ENCODE measurements around the gene STRBP.

STRBP gene

DNA sequence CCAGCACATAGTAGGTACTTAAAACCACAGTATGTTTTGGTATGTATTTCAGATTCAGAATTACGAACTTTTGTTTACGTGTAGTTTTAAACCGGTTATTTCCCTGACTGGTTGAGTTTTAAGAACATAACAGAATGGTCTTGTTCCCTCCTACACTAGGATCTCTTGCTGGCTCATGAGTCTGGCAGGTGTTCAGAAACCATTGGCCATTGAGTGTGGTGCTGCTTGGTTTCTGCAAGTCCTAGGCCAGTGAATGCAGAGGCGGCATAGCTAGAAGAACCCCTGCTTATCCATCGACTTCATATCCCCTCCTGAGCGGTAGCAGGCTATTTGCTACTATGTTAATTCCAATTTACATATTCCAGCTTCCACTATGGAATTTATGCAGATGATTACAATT is 169.3 kb downstream of the STRBP start:
- TF ChIP-seq, protein P1, sequence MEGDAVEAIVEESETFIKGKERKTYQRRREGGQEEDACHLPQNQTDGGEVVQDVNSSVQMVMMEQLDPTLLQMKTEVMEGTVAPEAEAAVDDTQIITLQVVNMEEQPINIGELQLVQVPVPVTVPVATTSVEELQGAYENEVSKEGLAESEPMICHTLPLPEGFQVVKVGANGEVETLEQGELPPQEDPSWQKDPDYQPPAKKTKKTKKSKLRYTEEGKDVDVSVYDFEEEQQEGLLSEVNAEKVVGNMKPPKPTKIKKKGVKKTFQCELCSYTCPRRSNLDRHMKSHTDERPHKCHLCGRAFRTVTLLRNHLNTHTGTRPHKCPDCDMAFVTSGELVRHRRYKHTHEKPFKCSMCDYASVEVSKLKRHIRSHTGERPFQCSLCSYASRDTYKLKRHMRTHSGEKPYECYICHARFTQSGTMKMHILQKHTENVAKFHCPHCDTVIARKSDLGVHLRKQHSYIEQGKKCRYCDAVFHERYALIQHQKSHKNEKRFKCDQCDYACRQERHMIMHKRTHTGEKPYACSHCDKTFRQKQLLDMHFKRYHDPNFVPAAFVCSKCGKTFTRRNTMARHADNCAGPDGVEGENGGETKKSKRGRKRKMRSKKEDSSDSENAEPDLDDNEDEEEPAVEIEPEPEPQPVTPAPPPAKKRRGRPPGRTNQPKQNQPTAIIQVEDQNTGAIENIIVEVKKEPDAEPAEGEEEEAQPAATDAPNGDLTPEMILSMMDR (conservative IDR thresholded peaks at IDR 0.05): no peak
- no peak overlapping the region; the same call in 1 of the 2 replicates for H3K27ac ChIP-seq

- TF ChIP-seq, protein P1 (conservative IDR thresholded peaks at IDR 0.05): no peak
- H3K27ac ChIP-seq: no peak overlapping the region
These were observed 170.3 kb downstream of the STRBP start for GRCh38 chr9:123098096-123098459.

DNA sequence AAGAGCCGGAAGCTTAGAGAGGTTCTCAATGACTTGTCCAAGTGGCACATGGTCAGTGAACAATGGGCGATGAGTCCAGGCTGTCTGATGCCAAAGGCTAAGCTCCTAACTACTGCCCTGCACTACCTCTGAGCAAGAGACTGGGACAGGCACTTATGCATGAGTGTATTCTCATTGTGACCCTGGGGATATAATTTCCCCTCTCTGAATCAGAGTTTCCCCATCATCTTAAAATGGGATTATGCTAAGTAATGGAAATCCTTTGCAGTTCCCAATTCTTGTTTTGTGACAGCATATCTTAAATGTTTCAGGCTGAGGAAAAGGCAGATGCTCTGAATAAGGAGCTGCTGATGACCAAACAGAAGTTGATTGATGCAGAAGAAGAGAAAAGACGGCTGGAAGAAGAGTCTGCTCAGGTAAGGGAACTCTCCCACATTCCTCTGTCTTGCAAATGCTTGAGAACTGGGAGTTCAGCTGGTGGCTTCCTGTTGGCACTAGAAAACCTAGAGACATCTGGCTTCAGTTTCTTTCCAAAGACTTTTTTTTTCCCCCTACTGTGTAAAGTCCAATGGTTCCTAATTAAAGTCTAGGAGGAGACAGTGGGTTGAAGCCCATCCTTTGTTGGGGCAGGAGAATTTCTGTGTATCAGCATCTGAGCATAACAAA is 170.8 kb downstream of the STRBP start:
- TF ChIP-seq, protein P1 (conservative IDR thresholded peaks at IDR 0.05): no peak

GRCh38 chr9:123096987-123097386 is 171.4 kb downstream of the STRBP start:
- no peak overlapping the region for H3K27ac ChIP-seq
- TF ChIP-seq, protein P1 (conservative IDR thresholded peaks at IDR 0.05): no peak

More for the DNA sequence above, 170.8 kb downstream of the STRBP start:
- no peak overlapping the region for H3K27ac ChIP-seq

- no peak overlapping the region for H3K27ac ChIP-seq
- TF ChIP-seq, protein P1 (conservative IDR thresholded peaks at IDR 0.05): no peak
These were observed 175.2 kb downstream of the STRBP start for GRCh38 chr9:123093141-123093540.

DNA sequence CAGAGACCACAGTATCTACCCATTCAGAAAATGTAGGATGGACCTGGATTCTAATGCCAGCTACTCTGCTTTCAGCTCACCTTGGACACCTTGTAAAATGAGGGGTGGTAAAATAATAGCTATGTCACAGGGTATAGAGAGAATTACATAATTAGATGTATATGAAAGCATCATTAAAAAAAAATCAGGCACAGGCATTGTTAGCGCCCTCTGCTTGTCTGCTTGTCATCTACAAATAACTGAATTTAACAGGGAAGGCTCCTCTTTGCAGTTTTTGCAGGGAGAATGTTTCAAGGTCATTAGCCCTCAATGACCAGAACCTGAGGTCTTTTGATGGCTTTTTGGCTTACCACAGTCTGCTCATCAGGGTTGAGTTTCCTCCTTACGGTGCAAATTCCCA is 176.9 kb downstream of the STRBP start:
- TF ChIP-seq, protein P1 (conservative IDR thresholded peaks at IDR 0.05): peak; percentile 63
- no peak overlapping the region for H3K27ac ChIP-seq

GRCh38 chr9:123090956-123091355 is 177.4 kb downstream of the STRBP start:
- H3K27ac ChIP-seq: no peak overlapping the region
- TF ChIP-seq, protein P1 (conservative IDR thresholded peaks at IDR 0.05): no peak

All from VCaP (cell line).